ENCODE data around the gene PCDH12.

Gene PCDH12

GRCh38 chr5:141906517-141906916 lies 51.5 kb downstream of the PCDH12 start:
- DNase-seq, result no peak

DNA sequence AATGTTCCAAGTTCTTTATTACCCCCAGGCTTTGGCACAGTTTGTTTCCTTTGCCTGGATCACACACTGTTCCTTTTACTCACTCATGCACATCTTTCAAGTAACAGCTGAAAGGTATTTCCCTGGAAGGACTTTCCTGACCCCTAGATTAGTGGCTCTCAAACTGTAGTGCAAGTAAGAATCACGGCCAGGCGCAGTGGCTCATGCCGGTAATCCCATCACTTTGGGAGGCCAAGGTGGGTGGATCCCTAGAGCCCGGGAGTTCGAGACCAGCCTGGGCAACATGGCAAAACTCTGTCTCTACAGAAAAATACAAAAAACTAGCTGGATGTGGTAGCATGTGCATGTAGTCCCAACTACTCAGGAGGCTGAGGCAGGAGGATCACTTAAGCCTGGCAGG lies 53.5 kb downstream of the PCDH12 start:
- no peak for DNase-seq

- DNase-seq, result peak; percentile 71
Measured at GRCh38 chr5:141903261-141903660, 54.7 kb downstream of the PCDH12 start.

GRCh38 chr5:141902015-141902814 lies 55.8 kb downstream of the PCDH12 start:
- no peak for DNase-seq

DNA sequence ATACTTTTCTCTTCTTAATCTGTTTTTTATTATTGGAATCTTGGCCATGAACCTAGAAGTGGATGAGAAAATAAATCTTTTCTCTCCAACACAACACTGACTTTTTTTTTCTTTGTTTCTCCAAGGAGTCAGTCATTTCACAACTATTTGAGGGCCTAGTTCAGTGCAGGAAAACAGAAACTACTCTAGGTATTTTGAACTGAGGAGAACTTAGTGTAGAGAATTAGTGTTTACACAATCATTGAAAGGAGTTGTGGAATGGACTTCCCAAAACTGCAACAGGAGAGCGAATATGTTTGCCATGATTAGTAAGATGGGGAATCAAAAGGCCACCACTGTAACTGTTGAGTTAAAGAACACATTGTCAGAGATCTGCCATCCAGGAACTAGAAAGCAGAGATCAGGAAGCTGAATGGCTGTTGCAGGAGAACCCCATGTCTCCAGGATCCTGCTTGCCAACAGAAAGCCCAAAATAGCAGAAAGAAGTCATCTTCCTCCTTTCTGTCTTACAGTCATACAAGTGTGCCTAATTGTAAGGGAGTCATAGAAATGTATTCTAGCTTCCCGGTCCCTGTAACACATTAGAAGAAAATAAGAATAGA lies 59.5 kb downstream of the PCDH12 start:
- DNase-seq, result peak; percentile 65

- no peak for DNase-seq
Measured at GRCh38 chr5:141897425-141897824, 60.6 kb downstream of the PCDH12 start.
